Kidney epithelial cell (primary cell): ENCODE results near the gene OPCML. TPM values are rescaled to one million over a fixed set of nuclear protein-coding genes. Genes with fewer than 3 reads are reported as not detected.

ENCODE experiments used
- DNase-seq: peaks from one replicate; pipeline ENCODE4 v3.0.0-alpha.2; 2010; ENCODE audit warnings: low read depth
- H3K27me3 ChIP-seq: 2 replicates; pipeline ENCODE4 v1.6.0; 2011; ENCODE audit warnings: low read length; ENCODE audit not compliant: control insufficient read depth, insufficient read depth
- H3K36me3 ChIP-seq: 2 replicates; pipeline ENCODE4 v1.5.1; 2011; ENCODE audit warnings: low read length; ENCODE audit not compliant: control insufficient read depth, insufficient read depth
- H3K4me3 ChIP-seq: 2 replicates; pipeline ENCODE4 v1.5.1; 2011; ENCODE audit warnings: low read depth, mild to moderate bottlenecking, control low read depth, low read length
- total RNA-seq: library from RNA; depleted of rRNA; stranded (reverse); fragments of >200 nt; gene quantifications from 2 replicates; pipeline ENCODE4 v1.2.3, GENCODE V29; 2015
- TF ChIP-seq, protein P1 (sequence below): IDR thresholded peaks from 2 replicates; pipeline ENCODE4 v1.5.1; 2011; ENCODE audit warnings: mild to moderate bottlenecking, moderate library complexity, low read length, control low read depth, inconsistent platforms; ENCODE audit not compliant: insufficient read depth, poor library complexity, severe bottlenecking

Gene OPCML
- total RNA-seq, 1 donor from 2014 or later: under 0.01 TPM

DNA sequence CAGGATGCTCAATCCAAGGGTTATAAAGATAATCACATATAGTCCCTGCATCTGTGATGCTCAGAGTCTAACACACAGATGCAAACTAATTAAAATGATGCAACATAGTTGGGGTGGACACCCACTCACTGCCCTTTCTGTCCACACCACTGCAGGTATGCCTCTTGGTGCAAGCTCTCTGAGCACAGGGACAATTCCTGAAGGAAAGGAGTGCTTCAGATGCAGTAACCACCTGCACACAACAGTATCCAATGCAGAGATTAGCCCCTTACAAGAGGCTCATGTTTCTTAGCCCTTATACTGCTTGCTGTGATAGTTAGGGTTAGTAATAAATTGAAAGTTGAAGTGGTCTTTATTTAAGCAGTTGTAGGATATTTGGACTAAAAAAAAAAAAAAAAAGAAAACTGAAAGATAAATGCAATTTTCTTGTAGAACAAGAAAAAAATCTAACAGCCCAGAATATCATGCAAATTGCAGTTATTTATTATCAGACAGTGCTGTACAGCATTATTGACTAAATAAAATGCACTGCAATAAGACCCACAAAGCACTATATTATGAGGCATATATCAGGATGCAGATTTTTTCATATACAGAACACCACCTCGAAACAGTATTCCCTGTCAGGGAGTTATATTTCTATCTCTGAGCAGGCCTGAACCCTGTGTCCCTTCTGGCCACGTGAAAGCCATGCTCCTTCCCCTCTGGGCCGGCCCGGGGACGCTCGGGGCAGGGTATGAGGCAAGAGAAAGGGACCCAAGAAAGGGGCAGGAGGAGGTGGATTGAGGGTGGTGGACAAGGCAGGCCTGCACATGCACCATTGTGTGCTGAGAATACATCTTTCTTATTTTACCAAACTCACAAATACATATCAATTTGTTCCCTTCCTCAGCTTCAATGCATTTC lies 260.2 kb downstream of the OPCML start:
- no peak for DNase-seq
- Histone ChIP-seq H3K4me3 (no peak overlapping the region), H3K27me3 (no peaks in the 10 kb centered on the region), H3K36me3 (no peaks in the 10 kb centered on the region)
- TF ChIP-seq, protein P1, sequence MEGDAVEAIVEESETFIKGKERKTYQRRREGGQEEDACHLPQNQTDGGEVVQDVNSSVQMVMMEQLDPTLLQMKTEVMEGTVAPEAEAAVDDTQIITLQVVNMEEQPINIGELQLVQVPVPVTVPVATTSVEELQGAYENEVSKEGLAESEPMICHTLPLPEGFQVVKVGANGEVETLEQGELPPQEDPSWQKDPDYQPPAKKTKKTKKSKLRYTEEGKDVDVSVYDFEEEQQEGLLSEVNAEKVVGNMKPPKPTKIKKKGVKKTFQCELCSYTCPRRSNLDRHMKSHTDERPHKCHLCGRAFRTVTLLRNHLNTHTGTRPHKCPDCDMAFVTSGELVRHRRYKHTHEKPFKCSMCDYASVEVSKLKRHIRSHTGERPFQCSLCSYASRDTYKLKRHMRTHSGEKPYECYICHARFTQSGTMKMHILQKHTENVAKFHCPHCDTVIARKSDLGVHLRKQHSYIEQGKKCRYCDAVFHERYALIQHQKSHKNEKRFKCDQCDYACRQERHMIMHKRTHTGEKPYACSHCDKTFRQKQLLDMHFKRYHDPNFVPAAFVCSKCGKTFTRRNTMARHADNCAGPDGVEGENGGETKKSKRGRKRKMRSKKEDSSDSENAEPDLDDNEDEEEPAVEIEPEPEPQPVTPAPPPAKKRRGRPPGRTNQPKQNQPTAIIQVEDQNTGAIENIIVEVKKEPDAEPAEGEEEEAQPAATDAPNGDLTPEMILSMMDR: no peak

DNA sequence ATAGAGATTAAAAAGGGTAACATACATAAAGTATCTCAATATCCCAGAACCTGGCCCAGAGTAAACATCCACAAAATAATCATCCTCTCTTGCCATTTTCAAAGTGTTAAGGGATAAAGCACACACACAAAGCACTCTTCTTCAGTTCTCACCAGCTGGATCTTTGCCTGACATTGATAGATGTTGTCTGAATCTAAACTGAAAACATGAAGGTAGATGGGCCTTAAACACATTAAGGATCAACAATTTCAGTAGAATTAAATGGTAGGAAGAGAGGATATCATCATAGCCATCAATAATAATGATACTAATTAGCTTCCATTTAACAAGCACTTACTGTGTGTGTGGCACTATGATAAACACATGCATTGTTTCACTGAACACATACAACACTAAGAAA lies 261.1 kb downstream of the OPCML start:
- TF ChIP-seq, protein P1: no peak
- Histone ChIP-seq H3K36me3 (no peaks in the 10 kb centered on the region), H3K4me3 (no peak overlapping the region), H3K27me3 (no peaks in the 10 kb centered on the region)
- no peak for DNase-seq

DNA sequence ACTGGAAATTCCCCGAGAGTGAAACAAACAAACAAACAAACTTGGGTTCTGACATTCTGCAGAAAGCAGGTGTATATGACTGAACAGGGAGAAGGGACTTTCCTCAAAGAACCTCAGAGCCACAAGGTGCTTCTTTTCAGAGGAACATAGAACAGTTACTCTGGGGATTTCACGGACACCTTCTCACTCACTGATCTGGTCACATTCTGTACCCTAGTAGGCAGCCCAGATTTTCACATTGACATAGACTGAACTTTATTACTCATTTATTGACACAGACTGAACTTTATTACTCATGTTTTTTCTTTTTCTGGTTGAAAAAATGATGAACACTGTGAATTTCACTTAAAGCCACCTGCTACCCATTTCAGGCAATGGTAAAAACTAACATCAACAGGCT lies 263.0 kb downstream of the OPCML start:
- no peaks in the 10 kb centered on the region for H3K27me3 ChIP-seq
- no peaks in the 10 kb centered on the region for H3K36me3 ChIP-seq
- H3K4me3 ChIP-seq: no peak overlapping the region
- TF ChIP-seq, protein P1: no peak
- DNase-seq: no peak

DNA sequence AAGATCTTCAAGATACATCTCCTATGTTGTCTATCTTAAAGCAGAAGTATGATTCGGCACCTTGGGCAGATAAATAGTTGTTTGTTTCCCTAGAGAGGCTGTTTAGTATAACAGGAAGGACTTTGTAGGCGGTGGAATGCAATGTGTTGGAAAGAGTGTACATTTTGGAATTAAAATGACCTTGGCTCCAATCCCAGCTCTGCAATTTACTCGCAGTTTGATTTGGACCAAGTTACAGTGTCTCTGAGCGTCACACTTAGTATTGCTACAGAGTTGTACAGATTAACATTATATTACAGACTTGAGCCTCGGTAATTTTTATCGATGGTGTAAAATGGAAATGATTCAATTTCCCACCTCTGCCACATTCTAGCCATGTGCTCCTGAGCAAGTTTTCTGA lies 265.3 kb downstream of the OPCML start:
- TF ChIP-seq, protein P1: no peak
- H3K27me3 ChIP-seq: no peaks in the 10 kb centered on the region
- DNase-seq: no peak
- no peaks in the 10 kb centered on the region for H3K36me3 ChIP-seq
- no peak overlapping the region for H3K4me3 ChIP-seq

DNA sequence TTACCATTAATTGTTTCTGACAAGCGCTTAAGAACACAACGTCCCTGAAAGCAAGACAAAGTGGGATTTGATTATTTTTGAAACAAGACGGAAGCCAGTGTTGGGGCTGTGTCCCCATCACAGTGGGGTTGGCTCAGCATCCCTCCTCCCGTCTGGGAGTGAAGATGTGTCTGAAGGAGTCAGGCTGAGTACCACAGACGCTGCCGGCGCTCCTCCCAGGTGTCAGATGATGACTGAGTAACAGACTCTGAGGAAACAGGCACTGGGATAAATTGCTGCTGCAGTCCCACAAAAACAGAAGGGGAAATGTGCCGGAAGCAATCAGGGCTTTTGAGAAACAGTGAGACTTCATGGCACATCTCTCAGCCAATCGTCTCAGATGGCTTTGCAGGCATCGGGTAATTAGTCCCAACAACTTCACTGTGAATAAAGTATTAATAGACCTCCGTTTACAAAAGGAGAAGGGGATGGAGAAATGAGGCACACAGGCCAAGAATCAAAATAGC lies 266.7 kb downstream of the OPCML start:
- no peak overlapping the region for H3K4me3 ChIP-seq
- no peak for DNase-seq
- TF ChIP-seq, protein P1: no peak

More for the DNA sequence above, 266.7 kb downstream of the OPCML start:
- Histone ChIP-seq H3K36me3 (no peaks in the 10 kb centered on the region), H3K27me3 (no peaks in the 10 kb centered on the region)
